ENCODE results near the gene B4GALT2.

B4GALT2 gene

DNA sequence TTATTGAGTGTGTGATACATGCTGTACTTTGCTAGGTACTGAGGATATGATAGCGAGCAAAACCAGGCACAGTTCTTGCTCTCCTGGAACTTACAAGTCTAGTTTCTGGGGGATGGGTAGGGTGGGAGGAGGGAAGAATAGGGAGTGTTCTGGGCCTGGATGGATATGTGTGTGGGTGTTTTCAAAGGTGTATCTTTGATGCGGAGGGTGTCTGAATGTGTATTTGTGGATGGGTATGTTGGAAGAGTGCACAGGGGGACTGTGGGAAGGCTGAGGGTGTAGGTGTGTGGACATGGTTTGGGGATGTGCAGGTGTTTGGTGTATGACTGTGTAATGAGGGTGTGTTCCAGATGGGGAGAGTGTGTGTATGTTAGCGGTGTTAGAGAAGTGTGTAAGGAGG lies 13.7 kb upstream of the B4GALT2 start:
- H3K4ac ChIP-seq (ENCODE audit: low read depth in 1 of 2, low read length in 2 of 2) = no peak overlapping the region
- no peak overlapping the region for H3K23ac ChIP-seq (ENCODE audit: low read length in 2 of 2)
- no peak overlapping the region for H3K27ac ChIP-seq (ENCODE audit: low read length, poor library complexity, severe bottlenecking)
- no peak overlapping the region for H2BK5ac ChIP-seq (ENCODE audit: low read depth, low read length, poor library complexity, severe bottlenecking)
- H3K14ac ChIP-seq (ENCODE audit: low read length in 2 of 2) = no peak overlapping the region
- WGBS = 97% methylated on average over 2 of the region's 3 CpGs
- no peak overlapping the region for H4K8ac ChIP-seq (ENCODE audit: low read length)
- no peak overlapping the region for H3K4me2 ChIP-seq (ENCODE audit: low read length, poor library complexity, severe bottlenecking)
- H4K91ac ChIP-seq (ENCODE audit: low read length) = no peak overlapping the region
- no peak overlapping the region for H2BK15ac ChIP-seq (ENCODE audit: low read depth, poor library complexity, severe bottlenecking)
- H3K36me3 ChIP-seq (ENCODE audit: control insufficient read depth in 1 of 2, insufficient read depth in 2 of 2, low read depth in 1 of 2, low read length in 2 of 2) = peaks cover 52 to 72% of the 10 kb centered on the region in 2 experiments
- no peaks in the 10 kb centered on the region for H3K27me3 ChIP-seq (ENCODE audit: control insufficient read depth in 1 of 2, insufficient read depth in 1 of 2, low read length in 2 of 2)
- no peak overlapping the region for H2BK12ac ChIP-seq (ENCODE audit: low read length in 2 of 2)
- H3K79me1 ChIP-seq (replicated peaks; ENCODE audit: low read length, poor library complexity, severe bottlenecking) = peaks cover 5% of the 10 kb centered on the region
- no peak overlapping the region for H2AK5ac ChIP-seq (ENCODE audit: low read length, severe bottlenecking)
- peaks cover 1% of the 10 kb centered on the region for H3K4me1 ChIP-seq (ENCODE audit: control insufficient read depth, insufficient read depth, low read depth, low read length)
- no peaks in the 10 kb centered on the region for H3K9me3 ChIP-seq (ENCODE audit: control insufficient read depth, low read length)
- H2BK120ac ChIP-seq (ENCODE audit: low read depth, low read length) = no peak overlapping the region
- H2AFZ ChIP-seq (ENCODE audit: low read depth, low read length) = no peak overlapping the region
- H3K4me3 ChIP-seq (ENCODE audit: insufficient read depth in 1 of 2, low read depth in 1 of 2, low read length in 2 of 2) = no peak overlapping the region
- H3K18ac ChIP-seq (ENCODE audit: low read depth in 1 of 2, low read length in 2 of 2) = no peak overlapping the region
- no peak overlapping the region for H3K9ac ChIP-seq (ENCODE audit: low read length)
- no peak for DNase-seq

DNA sequence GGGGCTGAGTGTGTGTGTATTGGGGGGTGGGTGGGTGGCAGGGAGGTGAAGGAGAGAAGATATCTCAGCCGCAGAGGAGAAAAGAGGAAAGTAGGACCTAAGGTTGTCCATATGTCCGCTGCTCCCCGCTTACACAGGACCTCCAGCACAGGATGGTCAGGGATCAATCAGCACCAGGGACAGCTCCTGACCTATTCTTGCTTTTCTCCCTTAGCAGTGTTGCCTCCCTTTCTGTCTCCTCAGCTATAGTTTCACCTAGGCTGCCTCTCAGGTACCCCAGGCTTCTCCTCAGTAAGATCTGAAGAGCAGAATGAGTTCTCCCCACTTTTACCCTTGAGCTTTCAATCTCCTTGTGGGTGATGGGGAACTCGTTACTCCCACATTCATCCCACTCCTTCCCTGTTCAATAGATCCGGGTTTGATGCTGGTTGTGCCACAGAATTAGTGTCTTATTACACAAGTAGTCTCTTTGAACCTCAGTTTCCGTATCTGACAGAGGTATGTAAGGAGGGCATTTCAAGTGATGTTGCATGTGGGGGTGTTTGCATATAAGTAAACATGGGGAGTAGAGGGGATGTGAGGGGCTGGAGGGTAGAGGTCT lies 10.6 kb upstream of the B4GALT2 start:
- no peak overlapping the region for H3K18ac ChIP-seq (ENCODE audit: low read depth in 1 of 2, low read length in 2 of 2)
- no peak overlapping the region for H2BK12ac ChIP-seq (ENCODE audit: low read length in 2 of 2)
- peaks cover 7% of the 10 kb centered on the region for H3K4me1 ChIP-seq (ENCODE audit: control insufficient read depth, insufficient read depth, low read depth, low read length)
- H2BK120ac ChIP-seq (ENCODE audit: low read depth, low read length) = no peak overlapping the region
- no peak overlapping the region for H3K23ac ChIP-seq (ENCODE audit: low read length in 2 of 2)
- H3K27ac ChIP-seq (ENCODE audit: low read length, poor library complexity, severe bottlenecking) = no peak overlapping the region
- H4K91ac ChIP-seq (ENCODE audit: low read length) = no peak overlapping the region
- no peak overlapping the region for H2AFZ ChIP-seq (ENCODE audit: low read depth, low read length)
- no peak overlapping the region for H2BK15ac ChIP-seq (ENCODE audit: low read depth, poor library complexity, severe bottlenecking)
- no peak overlapping the region for H3K4ac ChIP-seq (ENCODE audit: low read depth in 1 of 2, low read length in 2 of 2)
- no peak overlapping the region for H3K4me3 ChIP-seq (ENCODE audit: insufficient read depth in 1 of 2, low read depth in 1 of 2, low read length in 2 of 2)
- H3K14ac ChIP-seq (ENCODE audit: low read length in 2 of 2) = no peak overlapping the region
- no peak overlapping the region for H2AK5ac ChIP-seq (ENCODE audit: low read length, severe bottlenecking)
- H3K9me3 ChIP-seq (ENCODE audit: control insufficient read depth, low read length) = no peaks in the 10 kb centered on the region
- no peak overlapping the region for H3K9ac ChIP-seq (ENCODE audit: low read length)
- 88% methylated on average over 6 of the region's 6 CpGs for WGBS
- no peak overlapping the region for H2BK5ac ChIP-seq (ENCODE audit: low read depth, low read length, poor library complexity, severe bottlenecking)
- DNase-seq = peak; percentile 51
- no peak overlapping the region for H4K8ac ChIP-seq (ENCODE audit: low read length)
- H3K79me1 ChIP-seq (replicated peaks; ENCODE audit: low read length, poor library complexity, severe bottlenecking) = peaks cover 22% of the 10 kb centered on the region
- no peak overlapping the region for H3K4me2 ChIP-seq (ENCODE audit: low read length, poor library complexity, severe bottlenecking)
- no peaks in the 10 kb centered on the region for H3K27me3 ChIP-seq (ENCODE audit: control insufficient read depth in 1 of 2, insufficient read depth in 1 of 2, low read length in 2 of 2)
- H3K36me3 ChIP-seq (ENCODE audit: control insufficient read depth in 1 of 2, insufficient read depth in 2 of 2, low read depth in 1 of 2, low read length in 2 of 2) = peaks cover 51 to 63% of the 10 kb centered on the region in 2 experiments

DNA sequence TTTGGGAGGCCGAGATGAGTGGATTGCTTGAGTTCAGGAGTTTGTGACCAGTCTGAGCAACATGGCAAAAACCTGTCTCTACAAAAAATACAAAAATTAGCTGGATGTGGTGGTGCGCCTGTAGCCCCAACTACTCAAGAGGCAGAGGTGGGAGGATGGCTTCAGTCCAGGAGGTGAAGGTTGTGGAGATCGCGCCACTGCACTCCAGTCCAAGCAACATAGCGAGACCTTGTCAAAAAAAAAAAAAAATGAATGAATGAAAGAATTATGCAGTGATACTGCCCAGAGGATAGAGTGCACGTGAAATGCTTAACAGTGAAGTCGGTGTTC lies 9.6 kb upstream of the B4GALT2 start:
- Histone ChIP-seq H3K4ac (ENCODE audit: low read depth in 1 of 2, low read length in 2 of 2) (no peak overlapping the region), H4K8ac (ENCODE audit: low read length) (no peak overlapping the region), H3K9ac (ENCODE audit: low read length) (no peak overlapping the region), H2BK15ac (ENCODE audit: low read depth, poor library complexity, severe bottlenecking) (no peak overlapping the region), H3K14ac (ENCODE audit: low read length in 2 of 2) (no peak overlapping the region), H3K9me3 (ENCODE audit: control insufficient read depth, low read length) (no peaks in the 10 kb centered on the region), H3K18ac (ENCODE audit: low read depth in 1 of 2, low read length in 2 of 2) (no peak overlapping the region), H2AFZ (ENCODE audit: low read depth, low read length) (no peak overlapping the region), H3K4me3 (ENCODE audit: insufficient read depth in 1 of 2, low read depth in 1 of 2, low read length in 2 of 2) (peak overlapping the region in 1 of 2 experiments; percentile 100), H3K27ac (ENCODE audit: low read length, poor library complexity, severe bottlenecking) (no peak overlapping the region), H2BK12ac (ENCODE audit: low read length in 2 of 2) (no peak overlapping the region), H3K4me2 (ENCODE audit: low read length, poor library complexity, severe bottlenecking) (peak overlapping the region; percentile 56), H4K91ac (ENCODE audit: low read length) (no peak overlapping the region), H3K79me1 (replicated peaks; ENCODE audit: low read length, poor library complexity, severe bottlenecking) (peaks cover 22% of the 10 kb centered on the region), H2BK120ac (ENCODE audit: low read depth, low read length) (no peak overlapping the region), H2BK5ac (ENCODE audit: low read depth, low read length, poor library complexity, severe bottlenecking) (no peak overlapping the region), H3K4me1 (ENCODE audit: control insufficient read depth, insufficient read depth, low read depth, low read length) (peaks cover 11% of the 10 kb centered on the region), H3K23ac (ENCODE audit: low read length in 2 of 2) (no peak overlapping the region), H2AK5ac (ENCODE audit: low read length, severe bottlenecking) (no peak overlapping the region), H3K27me3 (ENCODE audit: control insufficient read depth in 1 of 2, insufficient read depth in 1 of 2, low read length in 2 of 2) (no peaks in the 10 kb centered on the region), H3K36me3 (ENCODE audit: control insufficient read depth in 1 of 2, insufficient read depth in 2 of 2, low read depth in 1 of 2, low read length in 2 of 2) (peaks cover 49 to 57% of the 10 kb centered on the region in 2 experiments)
- 60% methylated on average over 7 of the region's 7 CpGs for WGBS
- DNase-seq = no peak

DNA sequence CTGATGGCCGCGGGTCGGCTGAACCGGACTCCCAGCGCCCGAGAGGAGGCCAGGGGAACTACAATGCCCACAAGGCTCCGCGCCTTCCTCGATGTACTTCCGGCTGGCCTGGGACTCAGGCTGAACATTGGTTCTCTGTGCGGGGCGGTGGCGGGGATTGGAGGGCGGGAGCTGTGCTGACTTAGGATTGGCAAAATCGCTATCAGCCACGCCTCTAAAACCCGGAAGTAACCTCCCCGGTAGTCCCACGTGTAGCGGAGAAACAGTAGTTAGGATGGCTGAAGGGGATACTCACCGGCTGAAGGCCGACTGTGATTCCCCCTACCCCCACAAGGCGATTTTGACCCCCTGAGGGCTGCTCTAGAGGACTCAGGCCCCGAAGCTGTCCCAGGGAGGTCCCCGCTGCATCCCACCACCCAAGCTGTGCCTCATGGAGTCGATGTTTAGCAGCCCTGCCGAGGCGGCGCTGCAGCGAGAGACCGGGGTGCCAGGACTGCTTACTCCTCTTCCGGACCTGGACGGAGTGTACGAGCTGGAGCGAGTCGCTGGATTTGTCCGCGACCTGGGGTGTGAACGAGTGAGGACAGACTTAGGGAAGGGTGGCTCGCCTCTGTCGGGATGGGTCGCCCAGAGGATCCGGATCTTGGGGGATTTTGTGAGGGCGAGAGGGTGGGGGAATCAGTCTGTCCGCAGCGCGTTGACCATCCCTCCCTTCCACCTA lies 9.1 kb upstream of the B4GALT2 start, which contains the start of gene DPH2:
Gene DPH2, plus strand, starts transcription at position 265 of the 721 bp plus-strand sequence. Its CDS starts 166 bp downstream, at position 431.
- Histone ChIP-seq H4K8ac (ENCODE audit: low read length) (peak within 1 kb of the TSS; percentile 89), H3K79me1 (replicated peaks; ENCODE audit: low read length, poor library complexity, severe bottlenecking) (peaks cover 22% of the 10 kb centered on the region), H3K27me3 (ENCODE audit: control insufficient read depth in 1 of 2, insufficient read depth in 1 of 2, low read length in 2 of 2) (no peaks in the 10 kb centered on the region), H3K9me3 (ENCODE audit: control insufficient read depth, low read length) (no peaks in the 10 kb centered on the region), H3K14ac (ENCODE audit: low read length in 2 of 2) (no peak within 1 kb of the TSS), H3K27ac (ENCODE audit: low read length, poor library complexity, severe bottlenecking) (no peak within 1 kb of the TSS), H3K23ac (ENCODE audit: low read length in 2 of 2) (no peak within 1 kb of the TSS), H2BK12ac (ENCODE audit: low read length in 2 of 2) (no peak within 1 kb of the TSS), H3K4me2 (ENCODE audit: low read length, poor library complexity, severe bottlenecking) (peak within 1 kb of the TSS; percentile 91), H2BK5ac (ENCODE audit: low read depth, low read length, poor library complexity, severe bottlenecking) (no peak within 1 kb of the TSS), H2BK120ac (ENCODE audit: low read depth, low read length) (no peak within 1 kb of the TSS), H3K4me1 (ENCODE audit: control insufficient read depth, insufficient read depth, low read depth, low read length) (peaks cover 13% of the 10 kb centered on the region), H2BK15ac (ENCODE audit: low read depth, poor library complexity, severe bottlenecking) (no peak within 1 kb of the TSS), H3K4ac (ENCODE audit: low read depth in 1 of 2, low read length in 2 of 2) (no peak within 1 kb of the TSS), H3K9ac (ENCODE audit: low read length) (peak within 1 kb of the TSS; percentile 92), H2AK5ac (ENCODE audit: low read length, severe bottlenecking) (no peak within 1 kb of the TSS), H3K36me3 (ENCODE audit: control insufficient read depth in 1 of 2, insufficient read depth in 2 of 2, low read depth in 1 of 2, low read length in 2 of 2) (peaks cover 46 to 52% of the 10 kb centered on the region in 2 experiments), H3K18ac (ENCODE audit: low read depth in 1 of 2, low read length in 2 of 2) (no peak within 1 kb of the TSS), H3K4me3 (ENCODE audit: insufficient read depth in 1 of 2, low read depth in 1 of 2, low read length in 2 of 2) (peak within 1 kb of the TSS; percentile 87 to 100), H2AFZ (ENCODE audit: low read depth, low read length) (peak within 1 kb of the TSS; percentile 15), H4K91ac (ENCODE audit: low read length) (peak within 1 kb of the TSS; percentile 18)
- WGBS = 2% methylated on average over 43 of the region's 47 CpGs
- DNase-seq = peak; percentile 97

Data from mesenchymal stem cell (in vitro differentiated cells and primary cell).